Chondrocyte (in vitro differentiated cells): ENCODE measurements around the gene RPTOR. TPM values are rescaled to one million over a fixed set of nuclear protein-coding genes. Genes with fewer than 3 reads are reported as not detected.

ENCODE experiments used
- DNase-seq: peaks from one replicate; pipeline ENCODE4 v3.0.0; 2021; ENCODE audit warnings: mixed read lengths, low spot score
- H3K27ac Mint-ChIP-seq: one replicate; pipeline ENCODE4 v1.8.0; 2021; ENCODE audit warnings: mild to moderate bottlenecking, moderate library complexity, mixed read lengths; ENCODE audit not compliant: unreplicated experiment
- H3K27me3 Mint-ChIP-seq: 2 replicates; pipeline ENCODE4 v1.8.0; 2021; ENCODE audit warnings: low read depth, mixed read lengths
- H3K36me3 Mint-ChIP-seq: 2 replicates; pipeline ENCODE4 v1.8.0; 2021; ENCODE audit warnings: low read depth, mixed read lengths
- H3K4me1 Mint-ChIP-seq: 2 replicates; pipeline ENCODE4 v1.8.0; 2021; ENCODE audit warnings: low read depth, mild to moderate bottlenecking, mixed read lengths
- H3K4me3 Mint-ChIP-seq: one replicate; pipeline ENCODE4 v1.8.0; 2021; ENCODE audit warnings: mild to moderate bottlenecking, moderate library complexity, mixed read lengths; ENCODE audit not compliant: unreplicated experiment
- H3K9me3 Mint-ChIP-seq: 2 replicates; pipeline ENCODE4 v1.8.0; 2021; ENCODE audit warnings: low read depth, mixed read lengths
- CTCF ChIP-seq: fragments of 200-600 bp; sonication (generic); IDR thresholded peaks from 2 replicates; pipeline ENCODE4 v1.5.0; 2021; ENCODE audit warnings: antibody characterized with exemption, mild to moderate bottlenecking, moderate library complexity
- total RNA-seq: library from RNA; stranded (reverse); gene quantifications from 3 replicates; pipeline ENCODE4 v1.2.1, GENCODE V29; 2021

Gene RPTOR
- total RNA-seq, 1 donor from 2014 or later = 30.9 TPM

GRCh38 chr17:80613732-80614071 lies 69.1 kb downstream of the RPTOR start:
- Mint-ChIP-seq H3K9me3 (no peaks in the 10 kb centered on the region), H3K36me3 (no peaks in the 10 kb centered on the region), H3K27me3 (no peaks in the 10 kb centered on the region), H3K27ac (no peak overlapping the region), H3K4me3 (no peak overlapping the region), H3K4me1 (peaks cover 17% of the 10 kb centered on the region)
- no peak for DNase-seq
- TF ChIP-seq CTCF = no peak

- Mint-ChIP-seq H3K27me3 (no peaks in the 10 kb centered on the region), H3K4me3 (no peak overlapping the region), H3K36me3 (no peaks in the 10 kb centered on the region), H3K27ac (peak overlapping the region; percentile 49), H3K9me3 (no peaks in the 10 kb centered on the region), H3K4me1 (peaks cover 23% of the 10 kb centered on the region)
- no peak for TF ChIP-seq CTCF
- DNase-seq = no peak
Measured at GRCh38 chr17:80614332-80615047, 69.9 kb downstream of the RPTOR start.

- Mint-ChIP-seq H3K4me1 (peaks cover 29% of the 10 kb centered on the region), H3K4me3 (no peak overlapping the region), H3K9me3 (no peaks in the 10 kb centered on the region), H3K27ac (no peak overlapping the region), H3K27me3 (no peaks in the 10 kb centered on the region), H3K36me3 (no peaks in the 10 kb centered on the region)
- TF ChIP-seq CTCF = no peak
- DNase-seq = no peak
Measured at GRCh38 chr17:80615376-80615775, 70.7 kb downstream of the RPTOR start.

GRCh38 chr17:80616705-80617104 lies 72.1 kb downstream of the RPTOR start:
- H3K27ac Mint-ChIP-seq = no peak overlapping the region
- DNase-seq = no peak
- H3K9me3 Mint-ChIP-seq = no peaks in the 10 kb centered on the region
- no peak overlapping the region for H3K4me3 Mint-ChIP-seq
- no peaks in the 10 kb centered on the region for H3K27me3 Mint-ChIP-seq
- H3K4me1 Mint-ChIP-seq = peaks cover 38% of the 10 kb centered on the region
- no peaks in the 10 kb centered on the region for H3K36me3 Mint-ChIP-seq
- TF ChIP-seq CTCF = no peak

- DNase-seq = no peak
- Mint-ChIP-seq H3K4me1 (peaks cover 36% of the 10 kb centered on the region), H3K36me3 (no peaks in the 10 kb centered on the region), H3K9me3 (no peaks in the 10 kb centered on the region), H3K27ac (no peak overlapping the region), H3K27me3 (no peaks in the 10 kb centered on the region), H3K4me3 (no peak overlapping the region)
- TF ChIP-seq CTCF = no peak
Measured at GRCh38 chr17:80618304-80618703, 73.7 kb downstream of the RPTOR start.
